Transverse colon (tissue), 4 donors: ENCODE measurements around the gene SNU13.

Source experiments
- CTCF ChIP-seq, 5 experiments: fragments of 200-600 bp in 3 of 5; fragments of 450-650 bp in 2 of 5; sonication (generic) in 3 of 5; IDR thresholded peaks; 1 replicate in 2 of 5; 2 replicates in 3 of 5; pipeline ENCODE4 v1.5.1; 2016 to 2017; ENCODE audit warnings: antibody characterized with exemption in 5 of 5, inconsistent platforms in 3 of 5, mild to moderate bottlenecking in 2 of 5, moderate library complexity in 1 of 5
- POLR2AphosphoS5 ChIP-seq, 3 donors: sonication (generic); formaldehyde crosslinking; IDR thresholded peaks; one replicate each; pipeline ENCODE4 v1.6.1; 2016; ENCODE audit warnings: antibody characterized with exemption in 3 of 3

GRCh38 chr22:41664490-41664889 lies 24.2 kb downstream of the SNU13 start:
- TF ChIP-seq CTCF (IDR thresholded peaks at IDR 0.05) (no peak), POLR2AphosphoS5 (IDR thresholded peaks at IDR 0.05) (no peak)
